Mesendoderm (in vitro differentiated cells): Measurements from ENCODE around the gene LINC00237. TPM values are rescaled to one million over a fixed set of nuclear protein-coding genes. Genes with fewer than 3 reads are reported as not detected.
A peak's percentile ranks its signal among the peaks of the same experiment; 100 is the strongest.

Source experiments
- DNase-seq: peaks from one replicate; pipeline ENCODE4 v3.0.0; 2013
- H2AK5ac ChIP-seq: 2 replicates; pipeline ENCODE4 v1.6.1; 2013; ENCODE audit warnings: low read length, inconsistent platforms
- H2BK120ac ChIP-seq: 2 replicates; pipeline ENCODE4 v1.6.1; 2013; ENCODE audit warnings: low read depth, mild to moderate bottlenecking, low read length, moderate library complexity, mixed read lengths
- H2BK15ac ChIP-seq: replicated peaks from 2 replicates; pipeline ENCODE4 v1.6.1; 2013; ENCODE audit warnings: low read depth, mild to moderate bottlenecking, moderate library complexity
- H2BK5ac ChIP-seq: 2 replicates; pipeline ENCODE4 v1.6.1; 2013; ENCODE audit warnings: low read length, inconsistent platforms
- H3K18ac ChIP-seq: 2 replicates; pipeline ENCODE4 v1.6.1; 2013; ENCODE audit warnings: mild to moderate bottlenecking, low read length, mixed read lengths
- H3K23ac ChIP-seq: one replicate; pipeline ENCODE4 v1.6.1; 2013; ENCODE audit warnings: low read length
- H3K27ac ChIP-seq: 2 replicates; pipeline ENCODE4 v1.5.1; 2013; ENCODE audit warnings: low read depth, mild to moderate bottlenecking, inconsistent platforms, low read length, moderate library complexity
- H3K27me3 ChIP-seq: 2 replicates; pipeline ENCODE4 v1.6.1; 2013; ENCODE audit warnings: low read length, control low read depth, mild to moderate bottlenecking, inconsistent platforms; ENCODE audit not compliant: insufficient read depth, poor library complexity
- H3K36me3 ChIP-seq: 2 replicates; pipeline ENCODE4 v1.6.1; 2013; ENCODE audit warnings: low read length, inconsistent platforms; ENCODE audit not compliant: control insufficient read depth, insufficient read depth
- H3K4ac ChIP-seq: one replicate; pipeline ENCODE4 v1.6.1; 2013; ENCODE audit warnings: low read depth, mild to moderate bottlenecking, low read length, moderate library complexity
- H3K4me1 ChIP-seq: 2 replicates; pipeline ENCODE4 v1.6.1; 2013; ENCODE audit warnings: low read depth, low read length, inconsistent platforms; ENCODE audit not compliant: control insufficient read depth
- H3K4me2 ChIP-seq: 2 replicates; pipeline ENCODE4 v1.6.1; 2013; ENCODE audit warnings: low read length
- H3K4me3 ChIP-seq: 2 replicates; pipeline ENCODE4 v1.5.1; 2013; ENCODE audit warnings: mild to moderate bottlenecking, low read length
- H3K56ac ChIP-seq: one replicate; pipeline ENCODE4 v1.6.1; 2013; ENCODE audit warnings: low read length
- H3K79me1 ChIP-seq: 2 replicates; pipeline ENCODE4 v1.6.1; 2013; ENCODE audit warnings: low read length, inconsistent platforms
- H3K79me2 ChIP-seq: 2 replicates; pipeline ENCODE4 v1.6.1; 2013; ENCODE audit warnings: mild to moderate bottlenecking, low read length; ENCODE audit not compliant: control insufficient read depth, insufficient read depth
- H3K9ac ChIP-seq: 2 replicates; pipeline ENCODE4 v1.6.1; 2013; ENCODE audit warnings: low read length, inconsistent platforms
- H4K5ac ChIP-seq: one replicate; pipeline ENCODE4 v1.6.1; 2013; ENCODE audit warnings: low read length
- H4K8ac ChIP-seq: one replicate; pipeline ENCODE4 v1.6.1; 2013; ENCODE audit warnings: low read depth, mild to moderate bottlenecking, control low read depth, low read length, moderate library complexity
- WGBS: extraction: QIAGEN DNeasy Blood & Tissue Kit; methylation state at CpG from one replicate; pipeline ENCODE4 v1.1.7; 2013; ENCODE audit warnings: low lambda C conversion rate, missing lambda C conversion rate; ENCODE audit not compliant: insufficient coverage; ENCODE audit errors: extremely low coverage; 5-methylcytosine and 5-hydroxymethylcytosine counted together
- small RNA-seq: library from polyadenylated mRNA; stranded (forward); fragments of <200 nt; extraction: miRNeasy Mini kit (QIAGEN cat#:217004); gene quantifications from one replicate; pipeline ENCODE3, GENCODE V24; 2013; ENCODE audit not compliant: insufficient read depth

Gene LINC00237

GRCh38 chr20:21048841-21049273, 57.3 kb downstream of the LINC00237 start:
- Histone ChIP-seq H3K36me3 (no peaks in the 10 kb centered on the region), H3K4me3 (no peak overlapping the region), H3K4me2 (no peak overlapping the region), H3K9ac (no peak overlapping the region), H2BK15ac (no peak overlapping the region), H2AK5ac (no peak overlapping the region), H3K27ac (no peak overlapping the region), H3K23ac (no peak overlapping the region), H3K27me3 (no peaks in the 10 kb centered on the region), H3K56ac (no peak overlapping the region), H4K8ac (no peak overlapping the region), H2BK120ac (no peak overlapping the region), H2BK5ac (no peak overlapping the region), H3K4ac (no peak overlapping the region), H3K79me1 (no peaks in the 10 kb centered on the region), H3K18ac (no peak overlapping the region), H3K79me2 (no peaks in the 10 kb centered on the region), H3K4me1 (peaks cover 16% of the 10 kb centered on the region), H4K5ac (no peak overlapping the region)
- peak; percentile 74 for DNase-seq
- WGBS: no CpG with 5 or more reads among the region's 5 CpGs

DNA sequence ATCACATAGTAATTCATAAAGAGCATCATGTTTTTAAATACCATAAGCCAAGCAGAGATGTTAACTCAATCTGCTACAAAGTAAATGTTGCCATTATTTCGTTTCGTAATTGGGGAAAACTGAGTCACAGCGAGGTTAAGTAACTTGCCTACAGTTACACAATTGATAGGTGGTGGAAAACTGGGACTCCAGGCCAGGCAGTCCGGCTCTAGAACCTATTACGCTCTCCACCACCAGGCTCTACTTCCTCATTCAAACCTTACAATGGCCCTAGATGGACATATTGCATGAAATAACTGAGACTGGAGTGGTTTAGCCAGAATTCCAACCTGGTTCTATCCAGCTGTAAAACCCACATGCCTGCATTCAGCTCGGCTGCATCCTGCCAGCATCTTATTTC, 58.2 kb downstream of the LINC00237 start:
- Histone ChIP-seq H4K8ac (no peak overlapping the region), H3K79me1 (no peaks in the 10 kb centered on the region), H2BK120ac (no peak overlapping the region), H3K18ac (no peak overlapping the region), H2BK15ac (no peak overlapping the region), H3K27me3 (no peaks in the 10 kb centered on the region), H2BK5ac (no peak overlapping the region), H3K4me3 (no peak overlapping the region), H3K9ac (no peak overlapping the region), H4K5ac (no peak overlapping the region), H3K79me2 (no peaks in the 10 kb centered on the region), H3K4ac (no peak overlapping the region), H3K23ac (no peak overlapping the region), H3K4me2 (no peak overlapping the region), H3K56ac (no peak overlapping the region), H2AK5ac (no peak overlapping the region), H3K36me3 (no peaks in the 10 kb centered on the region), H3K4me1 (peaks cover 14% of the 10 kb centered on the region), H3K27ac (no peak overlapping the region)
- DNase-seq: no peak
- no CpG with 5 or more reads among the region's 6 CpGs for WGBS

DNA sequence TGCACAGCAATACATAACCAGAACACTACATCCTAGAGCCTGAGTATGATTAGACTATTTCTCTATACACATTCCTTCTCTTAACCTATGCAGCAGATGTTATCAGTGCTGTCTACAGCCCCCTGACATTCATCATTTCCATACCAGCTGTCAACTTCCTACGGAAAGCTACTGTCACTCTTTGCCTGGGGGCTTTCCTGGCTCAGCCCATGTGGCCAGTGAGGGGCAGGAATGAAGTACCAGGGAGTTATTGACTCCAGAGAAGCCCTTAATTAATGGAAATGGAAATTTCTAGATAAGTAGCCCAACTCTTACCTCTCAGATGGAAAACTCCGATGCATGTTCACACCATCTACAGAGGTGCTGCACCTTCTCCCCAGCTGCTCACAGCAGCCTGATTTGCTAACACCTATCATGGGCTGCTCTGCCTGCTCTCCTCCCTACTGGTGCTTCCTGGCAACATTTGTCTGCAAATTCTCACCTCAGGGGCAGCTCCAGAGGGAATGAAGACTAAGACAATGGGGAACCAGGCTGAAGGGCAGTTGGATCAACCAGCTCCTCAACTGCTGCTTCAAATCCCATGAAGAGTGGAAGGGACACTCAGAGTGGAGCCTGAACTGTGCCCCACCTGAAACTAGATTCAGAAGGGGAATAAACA, 59.6 kb downstream of the LINC00237 start:
- no peak overlapping the region for H3K27ac ChIP-seq
- no peaks in the 10 kb centered on the region for H3K27me3 ChIP-seq
- peak overlapping the region; percentile 29 for H3K56ac ChIP-seq
- H3K4me1 ChIP-seq: peaks cover 11% of the 10 kb centered on the region
- H3K79me2 ChIP-seq: no peaks in the 10 kb centered on the region
- no peak overlapping the region for H3K9ac ChIP-seq
- no peak overlapping the region for H4K8ac ChIP-seq
- H3K18ac ChIP-seq: no peak overlapping the region
- no peak overlapping the region for H2AK5ac ChIP-seq
- H3K36me3 ChIP-seq: no peaks in the 10 kb centered on the region
- H4K5ac ChIP-seq: no peak overlapping the region
- no peak overlapping the region for H2BK15ac ChIP-seq
- H3K79me1 ChIP-seq: no peaks in the 10 kb centered on the region
- no peak overlapping the region for H3K4me3 ChIP-seq
- no peak overlapping the region for H3K23ac ChIP-seq
- H3K4me2 ChIP-seq: no peak overlapping the region
- H2BK120ac ChIP-seq: no peak overlapping the region
- peak overlapping the region; percentile 15 for H2BK5ac ChIP-seq
- no peak overlapping the region for H3K4ac ChIP-seq
- DNase-seq: peak; percentile 85
- no CpG with 5 or more reads among the region's 2 CpGs for WGBS

Small RNAs within 50 kb of the gene (small RNA-seq; reads per million reads assigned to genes)
- not detected for gene RNA5SP477
